Stimulated activated CD4-positive, alpha-beta T cell treated with anti-CD3 and anti-CD28 coated beads, Interleukin-4, amount 100 ng/mL, for 48 hours (primary cell): ENCODE results near the gene ARHGEF38.
A peak's percentile ranks its signal among the peaks of the same experiment; 100 is the strongest.
"Not testable (repeated sequence)": the region's sequence is repeated elsewhere in the genome, so short reads cannot be mapped to it uniquely, and the experiment has no call there.

Source experiments
- DNase-seq, 2 donors: peaks; one replicate each; pipeline ENCODE4 v3.0.0-alpha.2; 2020; ENCODE audit warnings: low read depth in 2 of 2

ARHGEF38 gene

GRCh38 chr4:105652286-105652888, 100.0 kb downstream of the ARHGEF38 start:
- DNase-seq = no peak

GRCh38 chr4:105657117-105657765, 104.8 kb downstream of the ARHGEF38 start:
- no peak for DNase-seq

- DNase-seq = no peak
Observed at GRCh38 chr4:105659190-105659589, 106.8 kb downstream of the ARHGEF38 start.

- DNase-seq = no peak
Observed at GRCh38 chr4:105661028-105661427, 108.6 kb downstream of the ARHGEF38 start.

- no peak for DNase-seq
Observed at GRCh38 chr4:105662935-105663675, 110.7 kb downstream of the ARHGEF38 start.

- no peak for DNase-seq
Observed at GRCh38 chr4:105666693-105667092, 114.3 kb downstream of the ARHGEF38 start.

- DNase-seq = no peak
Observed at GRCh38 chr4:105670684-105671083, 118.3 kb downstream of the ARHGEF38 start.

- no peak for DNase-seq
Observed at GRCh38 chr4:105671301-105671700, 118.9 kb downstream of the ARHGEF38 start.

- no peak for DNase-seq
Observed at GRCh38 chr4:105674011-105674410, 121.6 kb downstream of the ARHGEF38 start.

GRCh38 chr4:105677709-105678108, 125.3 kb downstream of the ARHGEF38 start:
- DNase-seq = no peak

GRCh38 chr4:105679186-105679585, 126.8 kb downstream of the ARHGEF38 start:
- DNase-seq = no peak

GRCh38 chr4:105683038-105683437, 130.6 kb downstream of the ARHGEF38 start:
- no peak for DNase-seq

GRCh38 chr4:105686571-105686970, 134.2 kb downstream of the ARHGEF38 start:
- DNase-seq = no peak

GRCh38 chr4:105694812-105695211, 142.4 kb downstream of the ARHGEF38 start:
- DNase-seq = not testable (repeated sequence)

- not testable (repeated sequence) for DNase-seq
Observed at GRCh38 chr4:105695832-105696231, 143.4 kb downstream of the ARHGEF38 start.

GRCh38 chr4:105698607-105699006, 146.2 kb downstream of the ARHGEF38 start:
- DNase-seq = no peak

- DNase-seq = no peak
Observed at GRCh38 chr4:105707782-105708180, 155.4 kb downstream of the ARHGEF38 start.

GRCh38 chr4:105708181-105709080, 156.0 kb downstream of the ARHGEF38 start, which contains the start of the genes GSTCD and INTS12:
Gene GSTCD, plus strand, starts transcription at chr4:105708784. Its CDS starts 8,830 bp downstream, at chr4:105717614.
Gene INTS12, minus strand, starts transcription at chr4:105708689. Its CDS starts 8,684 bp downstream, at chr4:105700005.
- peak; percentile 82 to 87 for DNase-seq

- no peak for DNase-seq
Observed at GRCh38 chr4:105709081-105709450, 156.6 kb downstream of the ARHGEF38 start.

GRCh38 chr4:105710012-105710600, 157.7 kb downstream of the ARHGEF38 start:
- DNase-seq = no peak

GRCh38 chr4:105710678-105711077, 158.3 kb downstream of the ARHGEF38 start:
- no peak for DNase-seq
